ENCODE measurements around the gene CHD6. TPM values are rescaled to one million over a fixed set of nuclear protein-coding genes. Genes with fewer than 3 reads are reported as not detected.

The CHD6 gene
- total and polyA plus RNA-seq, 2 donors: 11.8 to 45.7 TPM

- Histone ChIP-seq H3K9me3 (ENCODE audit: control insufficient read depth in 2 of 2, insufficient read depth in 1 of 2, low read length in 1 of 2) (no peaks in the 10 kb centered on the region), H3K4me3 (ENCODE audit: low read length in 2 of 2) (no peak overlapping the region), H3K4me1 (ENCODE audit: control insufficient read depth in 2 of 2, insufficient read depth in 2 of 2, low read length in 2 of 2) (no peaks in the 10 kb centered on the region), H3K36me3 (ENCODE audit: control insufficient read depth in 2 of 2, insufficient read depth in 2 of 2, low read length in 1 of 2) (no peaks in the 10 kb centered on the region), H3K27me3 (ENCODE audit: control insufficient read depth in 2 of 2, insufficient read depth in 1 of 2, low read length in 1 of 2) (no peaks in the 10 kb centered on the region), H3K27ac (ENCODE audit: low read depth in 1 of 2, low read length in 1 of 2) (no peak overlapping the region)
- no peak for DNase-seq (ENCODE audit: low read depth in 6 of 9, low spot score in 9 of 9)
- WGBS: 85% methylated on average over 5 of the region's 5 CpGs
Measured at GRCh38 chr20:41352666-41353065, 265.5 kb downstream of the CHD6 start.

DNA sequence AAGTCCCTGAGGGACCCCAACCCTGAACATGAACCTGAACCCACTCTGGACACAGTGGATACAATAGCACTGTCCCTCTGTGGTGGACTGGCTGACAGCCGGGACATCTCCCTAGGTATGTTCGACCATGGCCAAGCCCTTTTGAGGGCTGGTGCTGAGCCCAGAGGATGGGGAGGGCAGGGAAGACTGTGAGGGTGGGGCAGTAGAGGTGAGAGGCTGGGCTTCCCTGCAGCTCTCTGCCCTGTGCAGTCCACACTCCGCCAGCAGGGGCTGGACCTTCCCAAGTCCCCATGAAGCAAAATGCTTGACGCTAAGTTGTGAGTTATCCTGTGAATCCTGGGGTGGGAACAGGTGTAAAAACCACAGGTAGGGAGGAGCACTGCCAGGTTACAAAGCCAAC, 266.1 kb downstream of the CHD6 start:
- H3K4me1 ChIP-seq (ENCODE audit: control insufficient read depth in 2 of 2, insufficient read depth in 2 of 2, low read length in 2 of 2): no peaks in the 10 kb centered on the region
- no peak overlapping the region for H3K4me3 ChIP-seq (ENCODE audit: low read length in 2 of 2)
- 93% methylated on average over 4 of the region's 4 CpGs for WGBS
- H3K27ac ChIP-seq (ENCODE audit: low read depth in 1 of 2, low read length in 1 of 2): no peak overlapping the region
- no peak for DNase-seq (ENCODE audit: low read depth in 6 of 9, low spot score in 9 of 9)
- no peaks in the 10 kb centered on the region for H3K27me3 ChIP-seq (ENCODE audit: control insufficient read depth in 2 of 2, insufficient read depth in 1 of 2, low read length in 1 of 2)
- no peaks in the 10 kb centered on the region for H3K9me3 ChIP-seq (ENCODE audit: control insufficient read depth in 2 of 2, insufficient read depth in 1 of 2, low read length in 1 of 2)
- H3K36me3 ChIP-seq (ENCODE audit: control insufficient read depth in 2 of 2, insufficient read depth in 2 of 2, low read length in 1 of 2): no peaks in the 10 kb centered on the region
